ENCODE measurements around the gene ATG16L1. TPM values are rescaled to one million over a fixed set of nuclear protein-coding genes. Genes with fewer than 3 reads are reported as not detected.

The ATG16L1 gene
- total RNA-seq, 4 donors from 2014 or later = 38.6 to 77.2 (median 49.4) TPM

- H3K36me3 ChIP-seq = peaks cover 98% of the 10 kb centered on the region
- WGBS = 83% methylated on average over 6 of the region's 6 CpGs
- H3K9me3 ChIP-seq = no peaks in the 10 kb centered on the region
- H3K4me3 ChIP-seq = no peak overlapping the region
- DNase-seq (ENCODE audit: low spot score in 2 of 2) = no peak
- H3K4me1 ChIP-seq = no peaks in the 10 kb centered on the region
- no peaks in the 10 kb centered on the region for H3K27me3 ChIP-seq
- TF ChIP-seq POLR2A (IDR thresholded peaks at IDR 0.05) (no peak), EP300 (IDR thresholded peaks at IDR 0.05) (no peak), CTCF (IDR thresholded peaks at IDR 0.05) (no peak), POLR2AphosphoS5 (IDR thresholded peaks at IDR 0.05) (no peak)
- no peak overlapping the region for H3K27ac ChIP-seq
Measured at GRCh38 chr2:233281992-233282603, 30.6 kb downstream of the ATG16L1 start.

GRCh38 chr2:233285921-233286320 is 34.4 kb downstream of the ATG16L1 start:
- Histone ChIP-seq H3K36me3 (peaks cover 97% of the 10 kb centered on the region), H3K4me1 (no peaks in the 10 kb centered on the region), H3K9me3 (no peaks in the 10 kb centered on the region), H3K27me3 (no peaks in the 10 kb centered on the region), H3K27ac (no peak overlapping the region), H3K4me3 (no peak overlapping the region)
- WGBS = 99% methylated on average over 5 of the region's 5 CpGs
- no peak for TF ChIP-seq POLR2A (IDR thresholded peaks at IDR 0.05)
- no peak for TF ChIP-seq CTCF (IDR thresholded peaks at IDR 0.05)
- TF ChIP-seq EP300 (IDR thresholded peaks at IDR 0.05) = no peak
- TF ChIP-seq POLR2AphosphoS5 (IDR thresholded peaks at IDR 0.05) = no peak
- DNase-seq (ENCODE audit: low spot score in 2 of 2) = no peak

- Histone ChIP-seq H3K27me3 (no peaks in the 10 kb centered on the region), H3K27ac (no peak overlapping the region), H3K4me3 (no peak overlapping the region), H3K4me1 (no peaks in the 10 kb centered on the region), H3K9me3 (no peaks in the 10 kb centered on the region), H3K36me3 (peaks cover 97% of the 10 kb centered on the region)
- no peak for DNase-seq (ENCODE audit: low spot score in 2 of 2)
- 92% methylated on average over 6 of the region's 6 CpGs for WGBS
- TF ChIP-seq POLR2AphosphoS5 (IDR thresholded peaks at IDR 0.05) (no peak), CTCF (IDR thresholded peaks at IDR 0.05) (no peak), POLR2A (IDR thresholded peaks at IDR 0.05) (no peak), EP300 (IDR thresholded peaks at IDR 0.05) (no peak)
Measured at GRCh38 chr2:233287871-233288270, 36.4 kb downstream of the ATG16L1 start.

DNA sequence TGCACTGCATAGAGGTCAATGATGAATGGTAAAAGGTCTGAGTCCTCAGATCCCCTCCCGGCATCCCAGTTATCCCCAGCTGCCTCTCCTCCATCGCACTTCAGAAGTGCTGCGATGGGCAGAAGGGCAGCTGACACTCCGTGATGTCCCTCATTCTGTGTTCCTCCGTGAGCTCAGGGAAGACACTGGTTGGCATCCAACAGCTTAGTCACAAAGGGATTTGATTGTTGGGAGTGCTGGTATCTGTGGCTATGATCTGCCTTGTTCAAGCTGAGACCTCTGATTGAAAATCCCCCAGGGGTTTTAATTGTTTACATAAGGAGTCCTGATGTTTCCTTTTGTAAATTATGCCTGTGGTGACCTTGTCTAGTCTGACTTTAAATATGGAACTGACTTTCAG is 37.2 kb downstream of the ATG16L1 start:
- no peak overlapping the region for H3K4me3 ChIP-seq
- TF ChIP-seq POLR2AphosphoS5 (IDR thresholded peaks at IDR 0.05) (no peak), POLR2A (IDR thresholded peaks at IDR 0.05) (no peak), EP300 (IDR thresholded peaks at IDR 0.05) (no peak), CTCF (IDR thresholded peaks at IDR 0.05) (no peak)
- no peaks in the 10 kb centered on the region for H3K4me1 ChIP-seq
- H3K27me3 ChIP-seq = no peaks in the 10 kb centered on the region
- no peak for DNase-seq (ENCODE audit: low spot score in 2 of 2)
- no peaks in the 10 kb centered on the region for H3K9me3 ChIP-seq
- H3K27ac ChIP-seq = no peak overlapping the region
- H3K36me3 ChIP-seq = peaks cover 99% of the 10 kb centered on the region
- WGBS = 74% methylated on average over 5 of the region's 5 CpGs

DNA sequence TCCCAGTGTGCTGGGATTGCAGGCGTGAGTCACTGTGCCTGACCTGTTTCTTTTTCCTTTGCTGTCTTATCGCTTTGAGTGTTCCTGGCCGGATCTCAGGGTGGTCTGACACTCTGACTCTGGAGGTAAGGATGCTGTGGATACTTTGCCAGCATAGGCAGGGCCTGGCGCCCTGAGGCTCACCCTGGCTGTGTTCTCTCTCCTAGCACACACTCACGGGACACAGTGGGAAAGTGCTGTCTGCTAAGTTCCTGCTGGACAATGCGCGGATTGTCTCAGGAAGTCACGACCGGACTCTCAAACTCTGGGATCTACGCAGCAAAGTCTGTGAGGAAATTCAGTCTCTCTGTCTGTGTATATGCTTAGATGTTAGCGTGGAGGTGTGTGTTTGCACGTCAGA is 38.2 kb downstream of the ATG16L1 start:
- peaks cover 99% of the 10 kb centered on the region for H3K36me3 ChIP-seq

More for the DNA sequence above, 38.2 kb downstream of the ATG16L1 start:
- Histone ChIP-seq H3K27me3 (no peaks in the 10 kb centered on the region), H3K4me3 (no peak overlapping the region), H3K27ac (no peak overlapping the region), H3K9me3 (no peaks in the 10 kb centered on the region), H3K4me1 (no peaks in the 10 kb centered on the region)
- no peak for DNase-seq (ENCODE audit: low spot score in 2 of 2)
- TF ChIP-seq POLR2A (IDR thresholded peaks at IDR 0.05) = no peak
- TF ChIP-seq CTCF (IDR thresholded peaks at IDR 0.05) = no peak
- no peak for TF ChIP-seq POLR2AphosphoS5 (IDR thresholded peaks at IDR 0.05)
- TF ChIP-seq EP300 (IDR thresholded peaks at IDR 0.05) = no peak
- 94% methylated on average over 12 of the region's 12 CpGs for WGBS
